ENCODE measurements around the gene THAP4. TPM values are rescaled to one million over a fixed set of nuclear protein-coding genes. Genes with fewer than 3 reads are reported as not detected.

The THAP4 gene
- total RNA-seq, 2 donors from 2014 or later: 44.4 to 59.0 TPM

- Histone ChIP-seq H3K4me1 (no peaks in the 10 kb centered on the region), H3K9me3 (no peaks in the 10 kb centered on the region), H3K4me3 (no peak overlapping the region), H3K27me3 (no peaks in the 10 kb centered on the region), H3K36me3 (replicated peaks in 1 of 2; ENCODE audit: insufficient read depth in 1 of 2, low read depth in 2 of 2) (peaks cover 0 to 18% of the 10 kb centered on the region in 2 donors), H3K27ac (no peak overlapping the region)
- 24 to 29% methylated on average over 1 of the region's 1 CpG for WGBS, 2 donors
- intact Hi-C loops (cut with DNase I): no loop called here
- TF ChIP-seq CTCF (IDR thresholded peaks at IDR 0.05) (peak in 6 of 7 experiments; percentile 18 to 63 (median 45)), POLR2A (IDR thresholded peaks at IDR 0.05) (no peak)
- ATAC-seq (peak; percentile 62), DNase-seq (peak; percentile 40 to 63 (median 52))
These were observed 38.5 kb downstream of the THAP4 start for GRCh38 chr2:241598487-241598886.

GRCh38 chr2:241598061-241598460 is 38.9 kb downstream of the THAP4 start:
- no peak for ATAC-seq
- peaks cover 0 to 22% of the 10 kb centered on the region in 2 donors for H3K36me3 ChIP-seq (replicated peaks in 1 of 2; ENCODE audit: insufficient read depth in 1 of 2, low read depth in 2 of 2)

GRCh38 chr2:241597561-241597960 is 39.4 kb downstream of the THAP4 start:
- TF ChIP-seq POLR2A (IDR thresholded peaks at IDR 0.05): no peak
- TF ChIP-seq CTCF (IDR thresholded peaks at IDR 0.05): no peak
- Histone ChIP-seq H3K9me3 (no peaks in the 10 kb centered on the region), H3K4me1 (no peaks in the 10 kb centered on the region), H3K4me3 (no peak overlapping the region), H3K36me3 (replicated peaks in 1 of 2; ENCODE audit: insufficient read depth in 1 of 2, low read depth in 2 of 2) (peaks cover 0 to 22% of the 10 kb centered on the region in 2 donors), H3K27ac (no peak overlapping the region), H3K27me3 (no peaks in the 10 kb centered on the region)
- 91 to 95% methylated on average over 6 of the region's 6 CpGs for WGBS, 2 donors
- DNase-seq: no peak
- intact Hi-C loops (cut with DNase I): no loop called here
- no peak for ATAC-seq

More at GRCh38 chr2:241598061-241598460, 38.9 kb downstream of the THAP4 start:
- Histone ChIP-seq H3K27me3 (no peaks in the 10 kb centered on the region), H3K4me3 (no peak overlapping the region), H3K27ac (no peak overlapping the region), H3K4me1 (no peaks in the 10 kb centered on the region), H3K9me3 (no peaks in the 10 kb centered on the region)
- no peak for DNase-seq
- 75 to 81% methylated on average over 5 of the region's 5 CpGs for WGBS, 2 donors
- intact Hi-C loops (cut with DNase I): no loop called here
- TF ChIP-seq CTCF (IDR thresholded peaks at IDR 0.05): no peak
- no peak for TF ChIP-seq POLR2A (IDR thresholded peaks at IDR 0.05)

GRCh38 chr2:241595600-241596140 is 41.3 kb downstream of the THAP4 start:
- TF ChIP-seq CTCF (IDR thresholded peaks at IDR 0.05): no peak
- TF ChIP-seq POLR2A (IDR thresholded peaks at IDR 0.05): no peak
- H3K4me1 ChIP-seq: no peaks in the 10 kb centered on the region
- DNase-seq (no peak), ATAC-seq (no peak)
- intact Hi-C loops (cut with DNase I): no loop called here
- no peaks in the 10 kb centered on the region for H3K9me3 ChIP-seq
- WGBS, 2 donors: 87 to 97% methylated on average over 13 to 14 of the region's 15 CpGs
- no peak overlapping the region for H3K4me3 ChIP-seq
- no peak overlapping the region for H3K27ac ChIP-seq
- no peaks in the 10 kb centered on the region for H3K27me3 ChIP-seq
- peaks cover 0 to 14% of the 10 kb centered on the region in 2 donors for H3K36me3 ChIP-seq (replicated peaks in 1 of 2; ENCODE audit: insufficient read depth in 1 of 2, low read depth in 2 of 2)

- no peak overlapping the region for H3K27ac ChIP-seq
- no peak overlapping the region for H3K4me3 ChIP-seq
- no peaks in the 10 kb centered on the region for H3K9me3 ChIP-seq
- peaks cover 0 to 11% of the 10 kb centered on the region in 2 donors for H3K36me3 ChIP-seq (replicated peaks in 1 of 2; ENCODE audit: insufficient read depth in 1 of 2, low read depth in 2 of 2)
- DNase-seq: no peak
- WGBS, 2 donors: 84 to 94% methylated on average over 9 to 16 of the region's 16 CpGs
- intact Hi-C loops (cut with DNase I): no loop called here
- TF ChIP-seq POLR2A (IDR thresholded peaks at IDR 0.05) (no peak), CTCF (IDR thresholded peaks at IDR 0.05) (no peak)
- no peaks in the 10 kb centered on the region for H3K4me1 ChIP-seq
- no peak for ATAC-seq
- no peaks in the 10 kb centered on the region for H3K27me3 ChIP-seq
These were observed 43.7 kb downstream of the THAP4 start for GRCh38 chr2:241593271-241593670.

Data from body of pancreas (tissue), 4 donors.